Hepatocyte (in vitro differentiated cells): ENCODE data around the gene TMPRSS6.

Experiments used
- EZH2 ChIP-seq: fragments of 200-600 bp; sonication (generic); IDR thresholded peaks from 2 replicates; pipeline ENCODE4 v1.6.1; 2016; ENCODE audit warnings: antibody characterized with exemption, mild to moderate bottlenecking, borderline replicate concordance
- TF ChIP-seq, protein P1 (sequence below): fragments of 200-600 bp; sonication (generic); IDR thresholded peaks from 2 replicates; pipeline ENCODE4 v1.5.1; 2016; ENCODE audit warnings: antibody characterized with exemption, mild to moderate bottlenecking; ENCODE audit not compliant: poor library complexity

- TF ChIP-seq, protein P1, sequence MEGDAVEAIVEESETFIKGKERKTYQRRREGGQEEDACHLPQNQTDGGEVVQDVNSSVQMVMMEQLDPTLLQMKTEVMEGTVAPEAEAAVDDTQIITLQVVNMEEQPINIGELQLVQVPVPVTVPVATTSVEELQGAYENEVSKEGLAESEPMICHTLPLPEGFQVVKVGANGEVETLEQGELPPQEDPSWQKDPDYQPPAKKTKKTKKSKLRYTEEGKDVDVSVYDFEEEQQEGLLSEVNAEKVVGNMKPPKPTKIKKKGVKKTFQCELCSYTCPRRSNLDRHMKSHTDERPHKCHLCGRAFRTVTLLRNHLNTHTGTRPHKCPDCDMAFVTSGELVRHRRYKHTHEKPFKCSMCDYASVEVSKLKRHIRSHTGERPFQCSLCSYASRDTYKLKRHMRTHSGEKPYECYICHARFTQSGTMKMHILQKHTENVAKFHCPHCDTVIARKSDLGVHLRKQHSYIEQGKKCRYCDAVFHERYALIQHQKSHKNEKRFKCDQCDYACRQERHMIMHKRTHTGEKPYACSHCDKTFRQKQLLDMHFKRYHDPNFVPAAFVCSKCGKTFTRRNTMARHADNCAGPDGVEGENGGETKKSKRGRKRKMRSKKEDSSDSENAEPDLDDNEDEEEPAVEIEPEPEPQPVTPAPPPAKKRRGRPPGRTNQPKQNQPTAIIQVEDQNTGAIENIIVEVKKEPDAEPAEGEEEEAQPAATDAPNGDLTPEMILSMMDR: no peak
- TF ChIP-seq EZH2: no peak
Observed at GRCh38 chr22:37144180-37144554, 34.7 kb upstream of the TMPRSS6 start.
